HEK293 (cell line): ENCODE measurements around the gene HSD17B8.

ENCODE experiments used
- CTCF ChIA-PET: fragments of 350-600 bp; formaldehyde crosslinking; extraction: SDS; loops from one replicate; lab custom pipeline; 2021; ENCODE audit warnings: antibody characterized with exemption; lab: Yijun Ruan, JAX
- POLR2A ChIA-PET: fragments of 300-600 bp; formaldehyde crosslinking; extraction: SDS; loops from one replicate; lab custom pipeline; 2020; ENCODE audit warnings: antibody characterized with exemption, inconsistent platforms; lab: Yijun Ruan, JAX
- H3K27ac ChIP-seq: fragments of 200-500 bp; sonication (Bioruptor generic); 2 replicates; pipeline ENCODE4 v1.5.1; 2014; ENCODE audit warnings: low read depth, low read length, control low read depth, inconsistent platforms; ENCODE audit errors: extremely low read depth
- H3K36me3 ChIP-seq, 2 experiments: fragments of 200-500 bp in 1 of 2; sonication (Bioruptor generic) in 1 of 2; 1 replicate in 1 of 2; 2 replicates in 1 of 2; pipeline ENCODE4 v1.5.1; 2014 to 2017; ENCODE audit warnings: inconsistent platforms in 2 of 2, low read length in 2 of 2; ENCODE audit not compliant: control insufficient read depth in 2 of 2, insufficient read depth in 1 of 2
- H3K4me1 ChIP-seq: fragments of 200-500 bp; sonication (Bioruptor generic); 2 replicates; pipeline ENCODE4 v1.5.1; 2014; ENCODE audit warnings: mild to moderate bottlenecking, low read length, inconsistent platforms; ENCODE audit not compliant: control insufficient read depth, insufficient read depth
- H3K4me3 ChIP-seq: 2 replicates; pipeline ENCODE4 v1.5.1; 2011; ENCODE audit warnings: low read depth, mild to moderate bottlenecking, control low read depth, low read length, moderate library complexity
- H3K9me3 ChIP-seq: fragments of 200-500 bp; sonication (Bioruptor generic); 2 replicates; pipeline ENCODE4 v1.5.1; 2014; ENCODE audit warnings: low read depth, low read length, inconsistent platforms; ENCODE audit not compliant: control insufficient read depth, insufficient read depth
- HOXC10 ChIP-seq: sonication (generic); formaldehyde crosslinking; IDR thresholded peaks from 2 replicates; pipeline ENCODE4 v1.8.1; 2023; ENCODE audit warnings: mild to moderate bottlenecking, missing genetic modification reagents
- KLF7 ChIP-seq: fragments of 450-650 bp; formaldehyde crosslinking; IDR thresholded peaks from 2 replicates; pipeline ENCODE4 v1.5.1; 2016; ENCODE audit warnings: missing biosample characterization, missing genetic modification characterization, borderline replicate concordance
- KLF9 ChIP-seq: fragments of 450-650 bp; formaldehyde crosslinking; IDR thresholded peaks from 2 replicates; pipeline ENCODE4 v1.5.1; 2016; ENCODE audit warnings: missing biosample characterization, missing genetic modification characterization, low read depth
- OVOL3 ChIP-seq: fragments of 450-650 bp; formaldehyde crosslinking; IDR thresholded peaks from 2 replicates; pipeline ENCODE4 v1.5.1; 2016; ENCODE audit warnings: missing biosample characterization, missing genetic modification characterization
- PATZ1 ChIP-seq: fragments of 450-650 bp; formaldehyde crosslinking; IDR thresholded peaks from 2 replicates; pipeline ENCODE4 v1.5.1; 2016; ENCODE audit warnings: missing biosample characterization, missing genetic modification characterization
- SALL2 ChIP-seq: fragments of 450-650 bp; formaldehyde crosslinking; IDR thresholded peaks from 2 replicates; pipeline ENCODE4 v1.5.0; 2017; ENCODE audit warnings: missing biosample characterization, mild to moderate bottlenecking, missing genetic modification characterization, borderline replicate concordance
- WT1 ChIP-seq: fragments of 450-650 bp; formaldehyde crosslinking; IDR thresholded peaks from 2 replicates; pipeline ENCODE4 v1.5.1; 2016; ENCODE audit warnings: missing biosample characterization, missing genetic modification characterization
- ZBTB48 ChIP-seq: fragments of 450-650 bp; formaldehyde crosslinking; IDR thresholded peaks from 2 replicates; pipeline ENCODE4 v1.5.1; 2016; ENCODE audit warnings: missing biosample characterization, missing genetic modification characterization
- ZBTB8A ChIP-seq: fragments of 450-650 bp; formaldehyde crosslinking; IDR thresholded peaks from 2 replicates; pipeline ENCODE4 v1.5.1; 2016; ENCODE audit warnings: missing biosample characterization, missing genetic modification characterization
- ZFP3 ChIP-seq: fragments of 450-650 bp; formaldehyde crosslinking; IDR thresholded peaks from 2 replicates; pipeline ENCODE4 v1.5.1; 2016; ENCODE audit warnings: low read depth, missing biosample characterization, missing genetic modification characterization
- ZIC2 ChIP-seq: fragments of 450-650 bp; formaldehyde crosslinking; IDR thresholded peaks from 2 replicates; pipeline ENCODE4 v1.5.1; 2016; ENCODE audit warnings: missing biosample characterization, missing genetic modification characterization
- ZNF146 ChIP-seq: fragments of 450-650 bp; formaldehyde crosslinking; IDR thresholded peaks from 2 replicates; pipeline ENCODE4 v1.5.1; 2016; ENCODE audit warnings: missing biosample characterization, missing genetic modification characterization
- ZNF16 ChIP-seq: fragments of 450-650 bp; formaldehyde crosslinking; IDR thresholded peaks from 2 replicates; pipeline ENCODE4 v1.5.1; 2016; ENCODE audit warnings: low read depth, missing biosample characterization, missing genetic modification characterization
- ZNF175 ChIP-seq: fragments of 450-650 bp; formaldehyde crosslinking; IDR thresholded peaks from 2 replicates; pipeline ENCODE4 v1.5.1; 2016; ENCODE audit warnings: missing biosample characterization, missing genetic modification characterization
- ZNF211 ChIP-seq: fragments of 450-650 bp; formaldehyde crosslinking; IDR thresholded peaks from 2 replicates; pipeline ENCODE4 v1.5.1; 2016; ENCODE audit warnings: low read depth, missing biosample characterization, missing genetic modification characterization
- ZNF223 ChIP-seq: fragments of 450-650 bp; formaldehyde crosslinking; IDR thresholded peaks from 2 replicates; pipeline ENCODE4 v1.5.1; 2016; ENCODE audit warnings: missing biosample characterization, missing genetic modification characterization
- ZNF23 ChIP-seq: fragments of 450-650 bp; formaldehyde crosslinking; IDR thresholded peaks from 2 replicates; pipeline ENCODE4 v1.5.1; 2016; ENCODE audit warnings: missing biosample characterization, missing genetic modification characterization, borderline replicate concordance
- ZNF24 ChIP-seq: fragments of 450-650 bp; formaldehyde crosslinking; IDR thresholded peaks from 2 replicates; pipeline ENCODE4 v1.5.1; 2016; ENCODE audit warnings: missing biosample characterization, missing genetic modification characterization
- ZNF274 ChIP-seq, 2 experiments: fragments of 200-500 bp in 1 of 2; fragments of 450-650 bp in 1 of 2; sonication (Bioruptor generic) in 1 of 2; formaldehyde crosslinking in 1 of 2; IDR thresholded peaks; 2 replicates each; pipeline versions ENCODE4 v1.5.1 to v1.6.1; 2014 to 2016; ENCODE audit warnings: borderline replicate concordance in 1 of 2, inconsistent platforms in 1 of 2, low read length in 1 of 2, missing biosample characterization in 1 of 2, missing genetic modification characterization in 1 of 2
- ZNF292 ChIP-seq: fragments of 450-650 bp; formaldehyde crosslinking; IDR thresholded peaks from 2 replicates; pipeline ENCODE4 v1.5.1; 2016; ENCODE audit warnings: low read depth, missing biosample characterization, missing genetic modification characterization, borderline replicate concordance
- ZNF302 ChIP-seq: fragments of 450-650 bp; formaldehyde crosslinking; IDR thresholded peaks from 2 replicates; pipeline ENCODE4 v1.5.1; 2016; ENCODE audit warnings: missing biosample characterization, missing genetic modification characterization, low read depth
- ZNF350 ChIP-seq: fragments of 450-650 bp; formaldehyde crosslinking; IDR thresholded peaks from 2 replicates; pipeline ENCODE4 v1.5.0; 2017; ENCODE audit warnings: missing biosample characterization, mild to moderate bottlenecking, missing genetic modification characterization
- ZNF514 ChIP-seq: fragments of 450-650 bp; formaldehyde crosslinking; IDR thresholded peaks from 2 replicates; pipeline ENCODE4 v1.5.1; 2016; ENCODE audit warnings: missing biosample characterization, missing genetic modification characterization
- ZNF555 ChIP-seq: fragments of 450-650 bp; formaldehyde crosslinking; conservative IDR thresholded peaks from 2 replicates; pipeline ENCODE4 v1.5.1; 2017; ENCODE audit warnings: missing biosample characterization, mild to moderate bottlenecking, missing genetic modification characterization, inconsistent platforms
- ZNF558 ChIP-seq: fragments of 450-650 bp; formaldehyde crosslinking; IDR thresholded peaks from 2 replicates; pipeline ENCODE4 v1.5.1; 2016; ENCODE audit warnings: missing biosample characterization, missing genetic modification characterization
- ZNF585B ChIP-seq: fragments of 450-650 bp; formaldehyde crosslinking; IDR thresholded peaks from 2 replicates; pipeline ENCODE4 v1.5.1; 2016; ENCODE audit warnings: missing biosample characterization, missing genetic modification characterization
- ZNF600 ChIP-seq: fragments of 450-650 bp; formaldehyde crosslinking; IDR thresholded peaks from 2 replicates; pipeline ENCODE4 v1.5.1; 2016; ENCODE audit warnings: missing biosample characterization, missing genetic modification characterization
- ZNF610 ChIP-seq: fragments of 450-650 bp; formaldehyde crosslinking; IDR thresholded peaks from 2 replicates; pipeline ENCODE4 v1.5.1; 2016; ENCODE audit warnings: missing biosample characterization, missing genetic modification characterization, borderline replicate concordance
- ZNF629 ChIP-seq: fragments of 450-650 bp; formaldehyde crosslinking; IDR thresholded peaks from 2 replicates; pipeline ENCODE4 v1.5.1; 2017; ENCODE audit warnings: missing biosample characterization, missing genetic modification characterization
- ZNF707 ChIP-seq: fragments of 450-650 bp; formaldehyde crosslinking; IDR thresholded peaks from 2 replicates; pipeline ENCODE4 v1.5.1; 2016; ENCODE audit warnings: missing biosample characterization, missing genetic modification characterization
- ZNF776 ChIP-seq: fragments of 450-650 bp; formaldehyde crosslinking; IDR thresholded peaks from 2 replicates; pipeline ENCODE4 v1.5.0; 2017; ENCODE audit warnings: missing biosample characterization, missing genetic modification characterization, borderline replicate concordance
- ZNF791 ChIP-seq: fragments of 450-650 bp; formaldehyde crosslinking; IDR thresholded peaks from 2 replicates; pipeline ENCODE4 v1.5.1; 2016; ENCODE audit warnings: missing biosample characterization, missing genetic modification characterization
- ZNF843 ChIP-seq: fragments of 450-650 bp; formaldehyde crosslinking; IDR thresholded peaks from 2 replicates; pipeline ENCODE4 v1.5.1; 2016; ENCODE audit warnings: missing biosample characterization, missing genetic modification characterization
- TF ChIP-seq, protein P1 (sequence below): fragments of 450-650 bp; formaldehyde crosslinking; IDR thresholded peaks from 2 replicates; pipeline ENCODE4 v1.5.1; 2016; ENCODE audit warnings: missing biosample characterization, missing genetic modification characterization
- TF ChIP-seq, protein P2 (sequence below): IDR thresholded peaks from 2 replicates; pipeline ENCODE4 v1.6.1; 2011; ENCODE audit warnings: mild to moderate bottlenecking, low read depth, low read length, borderline replicate concordance
- TF ChIP-seq, protein P3 (sequence below): fragments of 450-650 bp; formaldehyde crosslinking; IDR thresholded peaks from 2 replicates; pipeline ENCODE4 v1.5.1; 2016; ENCODE audit warnings: missing biosample characterization, missing genetic modification characterization

The HSD17B8 gene

GRCh38 chr6:33207552-33208090 lies 3.2 kb downstream of the HSD17B8 start:
- Histone ChIP-seq H3K36me3 (peaks cover 11 to 41% of the 10 kb centered on the region in 2 experiments), H3K4me1 (peaks cover 15% of the 10 kb centered on the region), H3K4me3 (peak overlapping the region; percentile 88), H3K9me3 (no peaks in the 10 kb centered on the region), H3K27ac (peak overlapping the region; percentile 95)
- ChIA-PET CTCF (interaction anchor here (0.6 to 3.9 kb wide), 2 partner anchors 10 to 40 kb away, joined by 3 to 30 read pairs; no protein-coding TSS in a partner anchor), POLR2A (interaction anchor here (0.6 to 2.8 kb wide), 14 partner anchors 8 to 237 kb away, joined by 3 to 25 read pairs (median 6); partner anchors contain the start of genes RPS18, RXRB, SLC39A7 and VPS52)
- TF ChIP-seq ZNF558 (tag by site-specific recombination) (no peak), ZNF24 (tag by site-specific recombination) (no peak), ZNF292 (tag by site-specific recombination) (no peak), ZNF707 (tag by site-specific recombination) (no peak), ZNF555 (tag by site-specific recombination) (no peak), ZNF514 (tag by site-specific recombination) (no peak), ZNF776 (tag by site-specific recombination) (no peak), WT1 (tag by site-specific recombination) (peak; percentile 45; the same call in 1 of the 2 replicates), SALL2 (tag by site-specific recombination) (no peak), HOXC10 (no peak), PATZ1 (tag by site-specific recombination) (peak; percentile 24), ZBTB8A (tag by site-specific recombination) (no peak), ZNF350 (no peak), OVOL3 (tag by site-specific recombination) (no peak), ZNF146 (tag by site-specific recombination) (no peak), ZNF223 (no peak), ZNF629 (tag by site-specific recombination) (no peak), KLF7 (no peak), ZNF610 (tag by site-specific recombination) (no peak), ZNF23 (no peak), ZNF16 (tag by site-specific recombination) (no peak), ZNF302 (tag by site-specific recombination) (no peak), ZNF843 (tag by site-specific recombination) (0 out of 2 replicates have a peak, but pooled peaks have one; percentile 30), ZNF274 (IDR thresholded peaks at IDR 0.05; ENCODE audit: low read length) (no peak), ZNF274 (tag by site-specific recombination; IDR thresholded peaks at IDR 0.05; ENCODE audit: borderline replicate concordance) (no peak), ZNF211 (tag by site-specific recombination) (no peak), ZNF600 (tag by site-specific recombination) (no peak), ZFP3 (tag by site-specific recombination) (no peak), ZIC2 (tag by site-specific recombination) (no peak), ZNF791 (tag by site-specific recombination) (no peak), ZNF175 (no peak), KLF9 (tag by site-specific recombination) (no peak), ZNF585B (tag by site-specific recombination) (no peak), ZBTB48 (tag by site-specific recombination) (no peak)
- TF ChIP-seq, protein P1, sequence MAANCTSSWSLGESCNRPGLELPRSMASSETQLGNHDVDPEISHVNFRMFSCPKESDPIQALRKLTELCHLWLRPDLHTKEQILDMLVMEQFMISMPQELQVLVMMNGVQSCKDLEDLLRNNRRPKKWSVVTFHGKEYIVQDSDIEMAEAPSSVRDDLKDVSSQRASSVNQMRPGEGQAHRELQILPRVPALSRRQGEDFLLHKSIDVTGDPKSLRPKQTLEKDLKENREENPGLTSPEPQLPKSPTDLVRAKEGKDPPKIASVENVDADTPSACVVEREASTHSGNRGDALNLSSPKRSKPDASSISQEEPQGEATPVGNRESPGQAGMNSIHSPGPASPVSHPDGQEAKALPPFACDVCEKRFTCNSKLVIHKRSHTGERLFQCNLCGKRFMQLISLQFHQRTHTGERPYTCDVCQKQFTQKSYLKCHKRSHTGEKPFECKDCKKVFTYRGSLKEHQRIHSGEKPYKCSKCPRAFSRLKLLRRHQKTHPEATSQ = no peak
- TF ChIP-seq, protein P2, sequence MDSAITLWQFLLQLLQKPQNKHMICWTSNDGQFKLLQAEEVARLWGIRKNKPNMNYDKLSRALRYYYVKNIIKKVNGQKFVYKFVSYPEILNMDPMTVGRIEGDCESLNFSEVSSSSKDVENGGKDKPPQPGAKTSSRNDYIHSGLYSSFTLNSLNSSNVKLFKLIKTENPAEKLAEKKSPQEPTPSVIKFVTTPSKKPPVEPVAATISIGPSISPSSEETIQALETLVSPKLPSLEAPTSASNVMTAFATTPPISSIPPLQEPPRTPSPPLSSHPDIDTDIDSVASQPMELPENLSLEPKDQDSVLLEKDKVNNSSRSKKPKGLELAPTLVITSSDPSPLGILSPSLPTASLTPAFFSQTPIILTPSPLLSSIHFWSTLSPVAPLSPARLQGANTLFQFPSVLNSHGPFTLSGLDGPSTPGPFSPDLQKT = no peak
- TF ChIP-seq, protein P3, sequence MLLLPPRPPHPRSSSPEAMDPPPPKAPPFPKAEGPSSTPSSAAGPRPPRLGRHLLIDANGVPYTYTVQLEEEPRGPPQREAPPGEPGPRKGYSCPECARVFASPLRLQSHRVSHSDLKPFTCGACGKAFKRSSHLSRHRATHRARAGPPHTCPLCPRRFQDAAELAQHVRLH (tag by site-specific recombination) = no peak
